ENCODE results near the gene SLC8B1. TPM values are rescaled to one million over a fixed set of nuclear protein-coding genes. Genes with fewer than 3 reads are reported as not detected.

The SLC8B1 gene
- polyA plus RNA-seq, 1 donor from 2014 or later: 1.1 TPM

DNA sequence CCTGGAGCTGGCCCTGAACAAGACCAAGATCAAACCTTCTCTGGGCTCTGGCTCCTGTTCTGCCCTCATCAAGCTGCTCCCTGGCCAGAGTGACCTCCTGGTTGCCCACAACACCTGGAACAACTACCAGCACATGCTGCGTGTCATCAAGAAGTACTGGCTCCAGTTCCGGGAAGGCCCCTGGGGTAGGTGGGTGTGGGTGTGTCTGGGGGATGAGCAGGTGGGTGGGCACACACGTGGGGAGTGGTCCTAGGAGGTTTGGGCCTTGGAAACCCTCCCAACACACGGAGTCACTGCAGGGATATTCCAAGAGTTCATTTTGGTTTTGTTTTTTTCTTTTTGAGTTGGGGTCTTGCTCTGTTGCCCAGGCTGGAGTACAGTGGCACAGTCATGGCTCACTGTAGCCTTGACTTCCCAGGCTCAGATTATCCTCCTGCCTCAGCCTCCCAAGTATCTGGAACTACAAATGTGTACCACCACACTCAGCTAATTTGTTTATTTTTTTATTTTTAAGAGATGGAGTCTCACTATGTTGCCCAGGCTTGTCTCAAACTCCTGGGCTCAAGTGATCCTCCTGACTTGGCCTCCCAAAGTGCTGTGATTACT lies 40.0 kb upstream of the SLC8B1 start:
- no peaks in the 10 kb centered on the region for H4K20me1 ChIP-seq (ENCODE audit: insufficient read depth)
- no peak overlapping the region for H3K9ac ChIP-seq (ENCODE audit: low read length)
- no peak overlapping the region for H3K4me3 ChIP-seq (ENCODE audit: low read length)
- TF ChIP-seq EP300 (conservative IDR thresholded peaks at IDR 0.05; ENCODE audit: poor library complexity, severe bottlenecking) (no peak), POLR2AphosphoS5 (IDR thresholded peaks at IDR 0.05) (no peak), RAD21 (conservative IDR thresholded peaks at IDR 0.05) (no peak), TAF1 (IDR thresholded peaks at IDR 0.05; ENCODE audit: low read depth) (no peak), SMC3 (conservative IDR thresholded peaks at IDR 0.05; ENCODE audit: poor library complexity) (no peak), EZH2 (IDR thresholded peaks at IDR 0.05; ENCODE audit: borderline replicate concordance, insufficient read depth, low read length, poor library complexity, severe bottlenecking) (no peak), MXI1 (conservative IDR thresholded peaks at IDR 0.05; ENCODE audit: poor library complexity, severe bottlenecking) (no peak)
- TF ChIP-seq, protein P1, sequence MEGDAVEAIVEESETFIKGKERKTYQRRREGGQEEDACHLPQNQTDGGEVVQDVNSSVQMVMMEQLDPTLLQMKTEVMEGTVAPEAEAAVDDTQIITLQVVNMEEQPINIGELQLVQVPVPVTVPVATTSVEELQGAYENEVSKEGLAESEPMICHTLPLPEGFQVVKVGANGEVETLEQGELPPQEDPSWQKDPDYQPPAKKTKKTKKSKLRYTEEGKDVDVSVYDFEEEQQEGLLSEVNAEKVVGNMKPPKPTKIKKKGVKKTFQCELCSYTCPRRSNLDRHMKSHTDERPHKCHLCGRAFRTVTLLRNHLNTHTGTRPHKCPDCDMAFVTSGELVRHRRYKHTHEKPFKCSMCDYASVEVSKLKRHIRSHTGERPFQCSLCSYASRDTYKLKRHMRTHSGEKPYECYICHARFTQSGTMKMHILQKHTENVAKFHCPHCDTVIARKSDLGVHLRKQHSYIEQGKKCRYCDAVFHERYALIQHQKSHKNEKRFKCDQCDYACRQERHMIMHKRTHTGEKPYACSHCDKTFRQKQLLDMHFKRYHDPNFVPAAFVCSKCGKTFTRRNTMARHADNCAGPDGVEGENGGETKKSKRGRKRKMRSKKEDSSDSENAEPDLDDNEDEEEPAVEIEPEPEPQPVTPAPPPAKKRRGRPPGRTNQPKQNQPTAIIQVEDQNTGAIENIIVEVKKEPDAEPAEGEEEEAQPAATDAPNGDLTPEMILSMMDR (IDR thresholded peaks at IDR 0.05; ENCODE audit: poor library complexity, severe bottlenecking): no peak
- TF ChIP-seq, protein P2, sequence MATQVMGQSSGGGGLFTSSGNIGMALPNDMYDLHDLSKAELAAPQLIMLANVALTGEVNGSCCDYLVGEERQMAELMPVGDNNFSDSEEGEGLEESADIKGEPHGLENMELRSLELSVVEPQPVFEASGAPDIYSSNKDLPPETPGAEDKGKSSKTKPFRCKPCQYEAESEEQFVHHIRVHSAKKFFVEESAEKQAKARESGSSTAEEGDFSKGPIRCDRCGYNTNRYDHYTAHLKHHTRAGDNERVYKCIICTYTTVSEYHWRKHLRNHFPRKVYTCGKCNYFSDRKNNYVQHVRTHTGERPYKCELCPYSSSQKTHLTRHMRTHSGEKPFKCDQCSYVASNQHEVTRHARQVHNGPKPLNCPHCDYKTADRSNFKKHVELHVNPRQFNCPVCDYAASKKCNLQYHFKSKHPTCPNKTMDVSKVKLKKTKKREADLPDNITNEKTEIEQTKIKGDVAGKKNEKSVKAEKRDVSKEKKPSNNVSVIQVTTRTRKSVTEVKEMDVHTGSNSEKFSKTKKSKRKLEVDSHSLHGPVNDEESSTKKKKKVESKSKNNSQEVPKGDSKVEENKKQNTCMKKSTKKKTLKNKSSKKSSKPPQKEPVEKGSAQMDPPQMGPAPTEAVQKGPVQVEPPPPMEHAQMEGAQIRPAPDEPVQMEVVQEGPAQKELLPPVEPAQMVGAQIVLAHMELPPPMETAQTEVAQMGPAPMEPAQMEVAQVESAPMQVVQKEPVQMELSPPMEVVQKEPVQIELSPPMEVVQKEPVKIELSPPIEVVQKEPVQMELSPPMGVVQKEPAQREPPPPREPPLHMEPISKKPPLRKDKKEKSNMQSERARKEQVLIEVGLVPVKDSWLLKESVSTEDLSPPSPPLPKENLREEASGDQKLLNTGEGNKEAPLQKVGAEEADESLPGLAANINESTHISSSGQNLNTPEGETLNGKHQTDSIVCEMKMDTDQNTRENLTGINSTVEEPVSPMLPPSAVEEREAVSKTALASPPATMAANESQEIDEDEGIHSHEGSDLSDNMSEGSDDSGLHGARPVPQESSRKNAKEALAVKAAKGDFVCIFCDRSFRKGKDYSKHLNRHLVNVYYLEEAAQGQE (IDR thresholded peaks at IDR 0.05; ENCODE audit: borderline replicate concordance): no peak
- H3K9me3 ChIP-seq (ENCODE audit: low read length): no peaks in the 10 kb centered on the region
- H3K36me3 ChIP-seq (ENCODE audit: insufficient read depth, low read length): no peaks in the 10 kb centered on the region
- H3K9me2 ChIP-seq (ENCODE audit: insufficient read depth, low read length): no peaks in the 10 kb centered on the region
- H3K27me3 ChIP-seq (ENCODE audit: insufficient read depth, low read depth, low read length): no peaks in the 10 kb centered on the region
- H2AFZ ChIP-seq (ENCODE audit: low read depth, low read length): no peak overlapping the region
- H3K4me2 ChIP-seq (ENCODE audit: low read length): no peak overlapping the region
- H3F3A ChIP-seq (ENCODE audit: insufficient read depth, low read length, poor library complexity, severe bottlenecking): no peaks in the 10 kb centered on the region
- H3K27ac ChIP-seq (ENCODE audit: low read length): no peak overlapping the region
- no peaks in the 10 kb centered on the region for H3K79me2 ChIP-seq (replicated peaks; ENCODE audit: insufficient read depth, low read length)

GRCh38 chr12:113373969-113374368 lies 39.1 kb upstream of the SLC8B1 start:
- Histone ChIP-seq H4K20me1 (ENCODE audit: insufficient read depth) (no peaks in the 10 kb centered on the region), H3K27me3 (ENCODE audit: insufficient read depth, low read depth, low read length) (no peaks in the 10 kb centered on the region), H3K4me3 (ENCODE audit: low read length) (no peak overlapping the region), H3K9ac (ENCODE audit: low read length) (no peak overlapping the region), H3K36me3 (ENCODE audit: insufficient read depth, low read length) (no peaks in the 10 kb centered on the region), H2AFZ (ENCODE audit: low read depth, low read length) (no peak overlapping the region), H3K9me3 (ENCODE audit: low read length) (no peaks in the 10 kb centered on the region), H3K9me2 (ENCODE audit: insufficient read depth, low read length) (no peaks in the 10 kb centered on the region), H3K79me2 (replicated peaks; ENCODE audit: insufficient read depth, low read length) (no peaks in the 10 kb centered on the region), H3K27ac (ENCODE audit: low read length) (no peak overlapping the region), H3K4me2 (ENCODE audit: low read length) (no peak overlapping the region), H3F3A (ENCODE audit: insufficient read depth, low read length, poor library complexity, severe bottlenecking) (no peaks in the 10 kb centered on the region)
- TF ChIP-seq POLR2AphosphoS5 (IDR thresholded peaks at IDR 0.05): no peak
- no peak for TF ChIP-seq MXI1 (conservative IDR thresholded peaks at IDR 0.05; ENCODE audit: poor library complexity, severe bottlenecking)
- TF ChIP-seq TAF1 (IDR thresholded peaks at IDR 0.05; ENCODE audit: low read depth): no peak
- TF ChIP-seq EP300 (conservative IDR thresholded peaks at IDR 0.05; ENCODE audit: poor library complexity, severe bottlenecking): no peak
- no peak for TF ChIP-seq RAD21 (conservative IDR thresholded peaks at IDR 0.05)
- TF ChIP-seq SMC3 (conservative IDR thresholded peaks at IDR 0.05; ENCODE audit: poor library complexity): no peak
- no peak for TF ChIP-seq EZH2 (IDR thresholded peaks at IDR 0.05; ENCODE audit: borderline replicate concordance, insufficient read depth, low read length, poor library complexity, severe bottlenecking)
- TF ChIP-seq, protein P1 (IDR thresholded peaks at IDR 0.05; ENCODE audit: poor library complexity, severe bottlenecking): no peak
- TF ChIP-seq, protein P2 (IDR thresholded peaks at IDR 0.05; ENCODE audit: borderline replicate concordance): no peak

Data from neural cell (in vitro differentiated cells).